Activated T-cell treated with anti-CD3 and anti-CD28 coated beads, Interleukin-2, amount 50 U/mL, for 72 hours (primary cell): ENCODE results near the gene GRIK4. TPM values are rescaled to one million over a fixed set of nuclear protein-coding genes. Genes with fewer than 3 reads are reported as not detected.
A peak's percentile ranks its signal among the peaks of the same experiment; 100 is the strongest.

Source experiments
- ATAC-seq, 2 donors: fragments of 150-1000 bp; cut with Tn5 transposase; replicated peaks in 1 of 2; 2 replicates each; pipeline ENCODE4 v1.10.0; 2021; ENCODE audit warnings: moderate library complexity in 2 of 2, mild to moderate bottlenecking in 1 of 2
- DNase-seq, 2 donors: peaks; one replicate each; pipeline ENCODE4 v3.0.0; 2021 to 2022; ENCODE audit warnings: mixed read lengths in 1 of 2
- H3K27ac Mint-ChIP-seq: one replicate; pipeline ENCODE4 v1.8.0; 2022; ENCODE audit warnings: mild to moderate bottlenecking, moderate library complexity, mixed read lengths
- H3K27me3 Mint-ChIP-seq: one replicate; pipeline ENCODE4 v1.8.0; 2022; ENCODE audit warnings: low read depth, mixed read lengths
- H3K36me3 Mint-ChIP-seq, 2 donors: one replicate each; pipeline ENCODE4 v1.8.0; 2022; ENCODE audit warnings: mixed read lengths in 2 of 2, mild to moderate bottlenecking in 1 of 2; ENCODE audit not compliant: insufficient read depth in 2 of 2
- H3K4me1 Mint-ChIP-seq: one replicate; pipeline ENCODE4 v1.8.0; 2022; ENCODE audit warnings: low read depth, mixed read lengths
- H3K4me3 Mint-ChIP-seq, 2 donors: one replicate each; pipeline ENCODE4 v1.8.0; 2022; ENCODE audit warnings: mild to moderate bottlenecking in 2 of 2, mixed read lengths in 2 of 2, moderate library complexity in 2 of 2
- H3K9me3 Mint-ChIP-seq, 2 donors: one replicate each; pipeline ENCODE4 v1.8.0; 2022; ENCODE audit warnings: mixed read lengths in 2 of 2
- total RNA-seq, 2 donors: library from RNA; stranded (reverse); gene quantifications; one replicate each; pipeline ENCODE4 v1.2.3, GENCODE V29; 2022

Gene GRIK4
- total RNA-seq, 2 donors from 2014 or later, result 0.12 TPM; not detected in 1

- Mint-ChIP-seq H3K9me3 (no peaks in the 10 kb centered on the region), H3K4me3 (no peak overlapping the region), H3K27me3 (peaks cover 7% of the 10 kb centered on the region), H3K4me1 (no peaks in the 10 kb centered on the region), H3K36me3 (no peaks in the 10 kb centered on the region), H3K27ac (no peak overlapping the region)
- no peak for DNase-seq
- ATAC-seq, result no peak
Observed at GRCh38 chr11:120646206-120646605, 134.7 kb downstream of the GRIK4 start.

DNA sequence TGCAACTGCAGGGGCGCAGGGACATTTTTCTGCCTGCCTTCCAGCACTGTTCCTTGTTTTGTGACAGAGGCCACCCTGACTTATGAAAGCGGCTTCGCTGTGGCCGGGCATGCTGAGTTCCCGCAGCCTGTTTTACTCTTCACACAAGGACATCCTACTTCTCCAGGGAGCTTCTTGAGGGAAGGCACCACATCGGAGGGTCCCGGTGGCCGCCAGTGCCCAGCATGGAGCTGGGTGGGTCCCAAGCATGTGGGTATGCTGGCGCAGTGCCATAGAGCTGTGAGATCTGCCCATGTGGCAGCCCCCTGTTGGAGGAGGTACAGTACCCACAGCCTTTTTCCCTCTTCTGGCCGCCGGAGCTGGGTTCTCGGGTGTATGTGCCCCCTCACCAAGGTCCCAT lies 136.1 kb downstream of the GRIK4 start:
- no peak overlapping the region for H3K27ac Mint-ChIP-seq
- no peak for ATAC-seq
- DNase-seq, result no peak
- H3K4me3 Mint-ChIP-seq, result no peak overlapping the region
- no peaks in the 10 kb centered on the region for H3K36me3 Mint-ChIP-seq
- H3K27me3 Mint-ChIP-seq, result peaks cover 7% of the 10 kb centered on the region
- H3K9me3 Mint-ChIP-seq, result no peaks in the 10 kb centered on the region
- no peaks in the 10 kb centered on the region for H3K4me1 Mint-ChIP-seq

GRCh38 chr11:120648771-120649170 lies 137.2 kb downstream of the GRIK4 start:
- Mint-ChIP-seq H3K9me3 (no peaks in the 10 kb centered on the region), H3K4me1 (no peaks in the 10 kb centered on the region), H3K4me3 (no peak overlapping the region), H3K27ac (no peak overlapping the region), H3K36me3 (no peaks in the 10 kb centered on the region), H3K27me3 (peaks cover 7% of the 10 kb centered on the region)
- no peak for ATAC-seq
- no peak for DNase-seq

- no peak for ATAC-seq
- no peak for DNase-seq
- H3K36me3 Mint-ChIP-seq, result no peaks in the 10 kb centered on the region
- peaks cover 7% of the 10 kb centered on the region for H3K27me3 Mint-ChIP-seq
- H3K27ac Mint-ChIP-seq, result no peak overlapping the region
- H3K9me3 Mint-ChIP-seq, result no peaks in the 10 kb centered on the region
- no peak overlapping the region for H3K4me3 Mint-ChIP-seq
- H3K4me1 Mint-ChIP-seq, result no peaks in the 10 kb centered on the region
Observed at GRCh38 chr11:120649316-120649715, 137.8 kb downstream of the GRIK4 start.

DNA sequence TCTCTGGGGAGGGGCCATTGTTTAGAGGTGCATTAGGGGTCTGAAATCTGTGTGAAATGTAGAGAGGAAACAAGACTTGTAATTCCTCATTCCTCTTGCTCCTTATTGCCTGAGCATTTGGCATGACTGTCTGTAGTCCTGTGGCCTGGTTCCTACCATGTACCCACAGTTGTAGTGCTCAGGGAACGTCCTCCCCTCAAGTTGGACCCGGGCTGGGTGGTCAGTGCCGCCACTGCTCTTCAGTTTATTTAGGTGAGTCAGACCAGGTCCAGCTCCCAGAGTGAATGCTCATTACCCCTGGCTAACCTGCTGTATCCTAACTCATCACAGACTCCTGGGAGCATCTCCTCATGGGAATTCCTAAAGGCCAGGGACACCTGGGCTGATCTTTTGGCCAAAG lies 139.8 kb downstream of the GRIK4 start:
- no peak overlapping the region for H3K27ac Mint-ChIP-seq
- ATAC-seq (no peak), DNase-seq (no peak)
- H3K4me3 Mint-ChIP-seq, result no peak overlapping the region
- no peaks in the 10 kb centered on the region for H3K4me1 Mint-ChIP-seq
- peaks cover 7% of the 10 kb centered on the region for H3K27me3 Mint-ChIP-seq
- no peaks in the 10 kb centered on the region for H3K9me3 Mint-ChIP-seq
- no peaks in the 10 kb centered on the region for H3K36me3 Mint-ChIP-seq

- Mint-ChIP-seq H3K27me3 (peaks cover 7% of the 10 kb centered on the region), H3K36me3 (no peaks in the 10 kb centered on the region), H3K4me1 (no peaks in the 10 kb centered on the region), H3K9me3 (no peaks in the 10 kb centered on the region), H3K4me3 (no peak overlapping the region), H3K27ac (no peak overlapping the region)
- DNase-seq, result no peak
- no peak for ATAC-seq
Observed at GRCh38 chr11:120651836-120652235, 140.3 kb downstream of the GRIK4 start.

- Mint-ChIP-seq H3K27me3 (peaks cover 7% of the 10 kb centered on the region), H3K4me3 (no peak overlapping the region), H3K4me1 (no peaks in the 10 kb centered on the region), H3K27ac (no peak overlapping the region), H3K9me3 (no peaks in the 10 kb centered on the region), H3K36me3 (no peaks in the 10 kb centered on the region)
- ATAC-seq, result no peak
- DNase-seq, result peak in 1 of 2 donors; percentile 3
Observed at GRCh38 chr11:120652705-120653335, 141.3 kb downstream of the GRIK4 start.

GRCh38 chr11:120655589-120655988 lies 144.0 kb downstream of the GRIK4 start:
- H3K4me1 Mint-ChIP-seq, result peaks cover 5% of the 10 kb centered on the region
- H3K4me3 Mint-ChIP-seq, result no peak overlapping the region
- H3K9me3 Mint-ChIP-seq, result no peaks in the 10 kb centered on the region
- H3K27ac Mint-ChIP-seq, result no peak overlapping the region
- ATAC-seq (no peak), DNase-seq (no peak)
- H3K36me3 Mint-ChIP-seq, result no peaks in the 10 kb centered on the region
- peaks cover 25% of the 10 kb centered on the region for H3K27me3 Mint-ChIP-seq

DNA sequence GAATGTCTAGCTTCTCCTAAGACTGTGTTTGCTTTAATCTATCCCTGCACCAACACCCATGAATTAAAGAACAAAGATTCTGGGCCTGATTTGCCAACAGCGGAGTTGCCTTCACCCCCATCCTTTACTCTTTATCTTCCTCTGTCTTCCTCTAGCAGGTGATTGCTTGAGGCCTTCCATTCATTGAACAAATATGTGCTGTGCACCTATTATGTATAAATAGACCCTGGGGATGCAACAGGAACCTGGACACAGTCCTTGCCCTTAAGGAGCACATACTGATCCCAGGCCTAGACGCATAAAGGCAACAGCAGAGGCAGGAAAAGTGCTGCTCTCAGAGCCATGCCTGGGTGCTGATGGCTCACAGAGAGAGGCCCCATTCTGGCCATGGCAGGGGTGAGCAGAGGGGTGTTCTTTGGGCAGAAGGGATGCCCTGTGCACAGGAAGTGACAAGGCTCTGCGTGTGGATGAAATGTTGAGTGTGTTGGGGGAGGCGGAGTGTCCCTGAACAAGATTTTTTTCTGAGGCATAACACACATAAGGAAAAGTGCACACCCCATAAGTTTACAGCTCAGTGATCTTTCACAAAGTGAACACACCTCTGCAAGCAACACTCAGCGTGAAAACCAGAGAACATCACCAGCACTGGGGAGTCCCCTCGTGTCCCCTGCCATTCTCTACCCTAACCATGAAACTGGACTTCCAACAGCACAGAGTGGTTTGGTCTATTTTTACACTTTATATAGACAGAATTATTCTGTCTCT lies 145.9 kb downstream of the GRIK4 start:
- H3K36me3 Mint-ChIP-seq, result no peaks in the 10 kb centered on the region
- no peak overlapping the region for H3K4me3 Mint-ChIP-seq
- DNase-seq, result no peak
- no peak for ATAC-seq
- H3K27ac Mint-ChIP-seq, result no peak overlapping the region
- peaks cover 29% of the 10 kb centered on the region for H3K27me3 Mint-ChIP-seq
- no peaks in the 10 kb centered on the region for H3K9me3 Mint-ChIP-seq
- peaks cover 5% of the 10 kb centered on the region for H3K4me1 Mint-ChIP-seq

- ATAC-seq (no peak), DNase-seq (no peak)
- Mint-ChIP-seq H3K4me3 (no peak overlapping the region), H3K27ac (no peak overlapping the region), H3K27me3 (peaks cover 33% of the 10 kb centered on the region), H3K36me3 (no peaks in the 10 kb centered on the region), H3K4me1 (peaks cover 5% of the 10 kb centered on the region), H3K9me3 (no peaks in the 10 kb centered on the region)
Observed at GRCh38 chr11:120658071-120658423, 146.5 kb downstream of the GRIK4 start.

DNA sequence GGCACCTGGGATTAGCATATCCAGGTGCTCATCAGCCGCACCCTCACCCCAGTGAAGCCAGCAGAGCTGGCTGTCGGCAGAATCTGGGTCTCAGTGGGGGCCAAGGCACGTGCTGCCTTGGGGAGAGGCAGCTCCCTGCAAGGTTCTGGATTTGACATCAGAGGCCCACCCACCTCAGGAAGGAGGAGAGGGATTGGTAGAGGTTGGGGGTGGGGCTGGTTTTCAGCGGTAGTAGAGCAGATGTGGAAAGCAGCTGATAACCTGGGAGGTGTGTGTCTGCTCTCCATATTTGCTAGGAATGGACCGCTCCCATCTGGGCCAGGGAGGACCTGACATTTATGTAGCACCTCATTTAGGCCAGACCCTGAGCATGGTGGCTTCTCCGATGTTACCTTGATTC lies 147.5 kb downstream of the GRIK4 start:
- DNase-seq (no peak), ATAC-seq (no peak)
- no peak overlapping the region for H3K4me3 Mint-ChIP-seq
- peaks cover 5% of the 10 kb centered on the region for H3K4me1 Mint-ChIP-seq
- H3K9me3 Mint-ChIP-seq, result no peaks in the 10 kb centered on the region
- H3K27me3 Mint-ChIP-seq, result peaks cover 43% of the 10 kb centered on the region
- H3K27ac Mint-ChIP-seq, result no peak overlapping the region
- H3K36me3 Mint-ChIP-seq, result no peaks in the 10 kb centered on the region

DNA sequence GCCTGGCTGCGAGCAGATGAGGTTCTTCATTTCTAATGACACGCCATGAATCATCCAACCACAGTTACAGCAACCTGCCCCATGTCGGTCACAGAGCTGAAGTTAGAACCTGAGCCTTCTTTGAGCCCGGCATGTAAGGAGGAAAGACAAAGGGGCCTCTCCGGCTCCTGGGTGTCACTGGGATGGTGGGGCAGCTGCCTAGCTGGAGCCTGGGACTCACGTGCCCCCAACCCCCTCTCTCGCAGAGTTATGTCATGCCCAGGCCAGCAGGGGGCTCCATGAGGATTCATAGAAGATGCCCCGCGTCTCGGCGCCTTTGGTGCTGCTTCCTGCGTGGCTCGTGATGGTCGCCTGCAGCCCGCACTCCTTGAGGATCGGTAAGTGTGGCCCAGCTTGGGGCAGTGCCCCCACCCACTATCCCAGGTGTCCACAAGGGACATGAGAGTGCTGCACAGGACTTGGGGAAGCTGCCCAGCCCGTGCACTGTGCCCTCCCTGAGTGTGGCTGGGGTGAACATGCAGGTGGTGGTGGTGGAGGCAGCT lies 148.5 kb downstream of the GRIK4 start:
- DNase-seq (peak; percentile 24 to 42), ATAC-seq (peak; percentile 75 to 80)
- Mint-ChIP-seq H3K27ac (no peak overlapping the region), H3K9me3 (no peaks in the 10 kb centered on the region), H3K4me1 (peaks cover 5% of the 10 kb centered on the region), H3K4me3 (no peak overlapping the region), H3K27me3 (peaks cover 44% of the 10 kb centered on the region), H3K36me3 (no peaks in the 10 kb centered on the region)

DNA sequence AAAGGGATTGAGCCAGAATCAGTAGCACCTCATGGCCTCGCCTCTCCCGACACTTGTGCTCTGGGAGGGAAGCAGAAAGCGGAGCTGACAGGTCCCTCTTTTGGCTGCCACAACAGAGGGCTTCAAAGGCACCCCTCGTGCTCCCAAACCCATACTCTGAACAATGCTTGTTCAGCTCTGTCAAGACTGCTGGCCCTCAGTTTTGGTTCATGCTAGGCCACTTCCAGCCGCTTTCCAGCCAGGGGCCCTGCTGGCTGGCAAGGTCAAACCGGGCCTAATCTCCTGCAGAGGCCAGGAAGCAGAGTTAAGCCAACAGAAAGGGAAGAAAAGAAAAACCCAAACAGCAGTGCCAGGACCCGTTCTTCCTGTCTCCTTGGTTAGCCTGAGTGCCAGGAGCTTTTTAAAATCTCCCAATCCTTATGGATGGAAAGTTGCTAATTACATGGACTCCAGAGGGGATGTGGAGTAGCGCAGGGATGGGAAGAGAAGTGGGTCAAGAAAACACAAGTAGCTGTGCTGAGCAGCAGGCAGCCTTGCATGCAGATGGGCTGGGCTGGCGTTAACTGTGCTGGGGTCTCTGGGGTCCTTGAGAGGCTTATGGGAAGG lies 150.6 kb downstream of the GRIK4 start:
- ATAC-seq (no peak), DNase-seq (no peak)
- Mint-ChIP-seq H3K27me3 (peaks cover 53% of the 10 kb centered on the region), H3K36me3 (no peaks in the 10 kb centered on the region), H3K4me3 (no peak overlapping the region), H3K4me1 (peaks cover 5% of the 10 kb centered on the region), H3K27ac (no peak overlapping the region), H3K9me3 (no peaks in the 10 kb centered on the region)
